Measurements from ENCODE around the gene SERBP1.
A peak's percentile ranks its signal among the peaks of the same experiment; 100 is the strongest.
"Not testable (repeated sequence)": the region's sequence is repeated elsewhere in the genome, so short reads cannot be mapped to it uniquely, and the experiment has no call there.

Gene SERBP1

GRCh38 chr1:67439277-67440029, 9.3 kb upstream of the SERBP1 start:
- no peak for DNase-seq

- no peak for DNase-seq
These were observed 7.8 kb upstream of the SERBP1 start for GRCh38 chr1:67437961-67438360.

GRCh38 chr1:67436511-67437055, 6.4 kb upstream of the SERBP1 start:
- DNase-seq: no peak

- no peak for DNase-seq
These were observed 4.3 kb upstream of the SERBP1 start for GRCh38 chr1:67434491-67434890.

GRCh38 chr1:67433837-67434236, 3.6 kb upstream of the SERBP1 start:
- DNase-seq: no peak

- DNase-seq: no peak
These were observed 2.5 kb upstream of the SERBP1 start for GRCh38 chr1:67432745-67433144.

GRCh38 chr1:67431869-67432578, 1.8 kb upstream of the SERBP1 start:
- no peak for DNase-seq

GRCh38 chr1:67431156-67431765, 1.1 kb upstream of the SERBP1 start:
- no peak for DNase-seq

- DNase-seq: peak; percentile 42
These were observed 459 bp downstream of the SERBP1 start for GRCh38 chr1:67429528-67430357.

GRCh38 chr1:67429011-67429527, 1.1 kb downstream of the SERBP1 start:
- DNase-seq: peak; percentile 68

- DNase-seq: no peak
These were observed 2.3 kb downstream of the SERBP1 start for GRCh38 chr1:67427947-67428346.

GRCh38 chr1:67427465-67427864, 2.7 kb downstream of the SERBP1 start:
- DNase-seq: no peak

GRCh38 chr1:67420835-67421492, 9.2 kb downstream of the SERBP1 start:
- DNase-seq: no peak

- no peak for DNase-seq
These were observed 11.2 kb downstream of the SERBP1 start for GRCh38 chr1:67418839-67419586.

- not testable (repeated sequence) for DNase-seq
These were observed 12.5 kb downstream of the SERBP1 start for GRCh38 chr1:67417733-67418132.

- no peak for DNase-seq
These were observed 15.2 kb downstream of the SERBP1 start for GRCh38 chr1:67415041-67415440.

- DNase-seq: no peak
These were observed 15.6 kb downstream of the SERBP1 start for GRCh38 chr1:67414574-67414973.

- not testable (repeated sequence) for DNase-seq
These were observed 17.1 kb downstream of the SERBP1 start for GRCh38 chr1:67413101-67413500.

GRCh38 chr1:67408148-67408547, 22.1 kb downstream of the SERBP1 start:
- DNase-seq: no peak

- no peak for DNase-seq
These were observed 22.7 kb downstream of the SERBP1 start for GRCh38 chr1:67407498-67407897.
